ENCODE results near the gene PDE11A.

The PDE11A gene

DNA sequence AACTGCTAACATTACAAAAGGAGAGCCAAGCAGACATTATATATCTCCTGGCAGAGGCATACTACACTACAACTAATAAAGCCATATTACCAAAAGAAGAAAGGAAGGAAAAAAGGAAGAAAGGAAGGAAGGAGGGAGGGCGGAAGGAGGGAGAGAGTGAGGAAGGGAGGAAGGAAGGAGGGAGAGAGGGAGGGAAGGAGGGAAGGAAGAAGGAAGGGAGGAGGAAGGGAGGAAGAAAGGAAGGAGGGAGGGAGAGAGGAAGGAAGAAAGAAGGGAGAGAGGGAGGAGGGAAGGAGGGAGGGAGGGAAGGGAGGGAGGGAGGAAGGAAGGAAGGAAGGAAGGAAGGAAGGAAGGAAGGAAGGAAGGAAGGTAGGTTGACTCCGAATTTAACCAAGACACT, 133.4 kb downstream of the PDE11A start:
- intact Hi-C loops (cut with DNase I): no loop called here
- DNase-seq: no peak

DNA sequence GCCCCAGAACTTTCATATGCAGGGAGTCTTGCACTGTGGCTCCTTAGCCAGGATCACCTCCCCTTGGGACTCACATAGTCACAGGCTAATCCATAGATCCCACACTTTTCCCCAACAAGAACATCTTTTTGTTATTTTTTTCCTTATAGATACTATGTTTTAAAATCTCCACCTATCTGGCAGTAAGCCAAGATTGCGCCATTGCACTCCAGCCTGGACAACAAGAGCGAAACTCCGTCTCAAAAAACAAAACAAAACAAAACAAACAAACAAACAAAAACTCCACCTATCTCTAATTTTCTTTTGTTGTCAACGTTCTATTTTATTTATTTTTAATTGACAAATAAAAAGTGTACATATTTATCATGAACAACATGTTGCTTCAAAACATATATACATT, 141.7 kb downstream of the PDE11A start:
- DNase-seq: no peak
- intact Hi-C loops (cut with DNase I): no loop called here

DNA sequence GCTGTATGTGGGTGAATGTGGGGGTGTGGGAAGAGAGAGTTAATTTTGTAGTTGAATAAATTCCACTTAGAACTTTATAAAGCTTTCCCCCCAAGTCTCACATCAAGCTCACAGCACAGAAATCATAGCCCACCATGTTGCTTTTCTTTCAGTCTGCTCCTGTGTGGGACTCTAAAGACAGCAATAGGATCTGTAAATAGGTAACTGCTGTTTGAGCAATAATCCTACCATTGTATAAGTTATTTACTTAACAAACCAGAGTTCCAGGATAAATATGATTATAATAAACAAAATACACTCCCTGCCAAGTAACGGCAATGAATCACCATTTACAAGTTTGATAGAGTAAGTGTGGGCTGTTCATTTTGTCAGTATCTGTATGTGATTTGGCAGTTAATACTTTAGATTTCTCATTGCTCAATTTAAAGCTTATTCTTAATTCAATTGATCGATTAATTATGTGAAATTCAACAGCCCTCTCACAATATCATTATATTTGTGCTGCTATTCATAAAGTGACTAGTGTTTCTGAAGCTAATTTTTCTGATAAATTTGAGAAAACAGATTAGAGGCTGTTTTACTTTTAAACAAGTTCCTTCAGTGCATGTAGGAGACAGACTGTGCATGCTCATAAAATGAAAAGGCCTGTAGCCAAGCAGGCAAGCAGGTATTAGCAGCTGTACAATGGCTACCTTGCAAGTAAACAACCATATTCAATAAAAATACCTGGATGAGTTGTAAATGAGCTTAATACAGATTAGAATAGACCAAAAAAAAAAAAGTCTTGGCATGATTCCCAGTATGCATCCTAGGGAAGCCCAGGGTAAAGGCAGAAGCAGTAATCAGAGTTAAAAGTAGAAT, 142.7 kb downstream of the PDE11A start:
- intact Hi-C loops (cut with DNase I): no loop called here
- no peak for DNase-seq

DNA sequence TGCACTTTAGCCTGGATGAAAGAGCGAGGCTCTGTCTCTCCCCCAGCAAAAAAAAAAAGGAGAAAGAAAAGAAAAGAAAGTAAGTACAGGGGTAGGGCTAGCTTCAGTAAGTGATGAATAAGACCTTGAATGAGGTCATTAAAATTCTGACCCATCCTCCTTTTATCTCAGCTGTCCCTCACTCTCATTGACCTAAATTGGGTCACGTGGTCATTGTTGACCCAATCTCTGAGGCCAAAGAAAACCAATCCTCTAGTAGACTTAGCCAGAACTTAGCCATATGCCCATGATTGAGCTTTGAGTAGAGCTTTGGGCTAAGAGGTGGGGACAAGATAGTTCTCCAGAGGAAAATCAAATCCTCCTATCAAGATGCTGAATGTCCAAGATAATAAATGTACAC, 149.3 kb downstream of the PDE11A start:
- no peak for DNase-seq
- intact Hi-C loops (cut with DNase I): no loop called here

DNA sequence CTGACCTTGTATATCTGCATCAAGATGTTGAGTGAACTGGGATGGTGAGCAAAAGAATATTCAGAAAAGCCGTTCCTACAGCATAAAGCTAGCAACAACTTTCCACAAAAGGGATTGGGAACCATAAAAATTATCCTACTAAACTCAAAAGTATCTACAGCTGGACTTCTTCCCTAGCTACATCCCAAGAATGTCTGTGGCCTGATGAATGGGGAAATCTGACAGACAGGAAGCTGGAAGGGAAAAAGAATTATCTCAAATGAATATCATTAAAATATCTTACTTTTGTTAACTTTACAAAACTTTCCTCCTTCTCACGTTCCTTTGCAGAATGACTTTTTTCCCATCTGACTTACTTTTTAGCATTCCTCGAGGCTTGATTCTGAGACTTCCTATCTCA, 150.9 kb downstream of the PDE11A start:
- no peak for DNase-seq
- intact Hi-C loops (cut with DNase I): no loop called here

DNA sequence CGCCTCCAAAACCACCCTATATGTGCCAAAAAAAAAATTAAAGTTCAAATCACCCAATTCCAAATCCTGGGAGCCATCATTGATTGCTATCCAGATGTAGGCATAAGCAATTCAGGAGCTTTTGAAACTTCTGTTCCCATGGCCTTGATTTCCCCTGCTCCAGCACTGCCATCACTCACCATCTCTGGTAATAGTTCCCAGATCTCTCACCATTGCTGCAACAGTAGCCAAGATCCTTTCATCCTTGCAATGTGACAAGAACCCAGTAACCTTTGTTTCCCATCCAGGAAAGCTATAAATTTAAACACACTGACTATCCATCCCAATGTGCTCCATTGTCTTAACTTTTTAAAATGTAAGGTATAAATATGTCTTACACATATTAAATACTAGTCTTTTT, 155.4 kb downstream of the PDE11A start:
- no peak for DNase-seq
- intact Hi-C loops (cut with DNase I): no loop called here

DNA sequence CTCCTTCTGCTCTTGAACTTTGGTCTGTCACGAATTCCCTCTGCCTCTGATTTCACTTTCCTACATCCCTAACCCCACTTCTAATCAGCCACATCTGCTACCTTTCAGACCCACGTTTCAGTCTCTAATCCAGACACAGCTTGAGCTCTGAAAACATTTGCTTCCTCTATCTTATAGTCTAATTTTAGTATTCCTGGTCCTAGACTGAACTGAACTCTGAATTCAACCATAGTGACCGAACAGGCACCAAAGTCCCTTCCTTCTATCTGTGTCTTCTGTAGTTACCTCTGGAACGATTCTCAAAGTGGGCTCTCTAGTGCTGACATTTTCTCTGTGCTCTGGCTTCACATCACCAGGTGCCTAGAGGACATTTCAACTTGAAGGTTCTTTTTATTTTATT, 156.2 kb downstream of the PDE11A start:
- intact Hi-C loops (cut with DNase I): no loop called here
- no peak for DNase-seq

DNA sequence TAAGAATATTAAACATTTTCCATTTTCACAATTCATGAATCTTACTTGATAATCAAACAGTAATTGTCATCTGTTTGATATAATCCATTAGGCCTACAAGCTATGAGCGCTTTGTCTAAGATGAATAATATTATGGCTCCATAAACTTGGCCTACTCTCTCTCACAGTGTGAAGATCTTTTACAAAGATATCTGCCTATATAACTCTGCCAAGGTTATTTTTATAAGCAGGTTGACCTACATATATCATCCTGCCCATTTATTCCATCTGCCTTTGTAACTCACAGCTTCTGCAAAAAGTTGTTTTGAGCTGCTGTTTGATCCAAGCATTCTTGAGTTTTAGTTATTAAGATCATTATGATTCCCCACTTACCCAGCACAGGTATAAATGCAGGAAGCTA, 158.3 kb downstream of the PDE11A start:
- DNase-seq: no peak
- intact Hi-C loops (cut with DNase I): no loop called here

DNA sequence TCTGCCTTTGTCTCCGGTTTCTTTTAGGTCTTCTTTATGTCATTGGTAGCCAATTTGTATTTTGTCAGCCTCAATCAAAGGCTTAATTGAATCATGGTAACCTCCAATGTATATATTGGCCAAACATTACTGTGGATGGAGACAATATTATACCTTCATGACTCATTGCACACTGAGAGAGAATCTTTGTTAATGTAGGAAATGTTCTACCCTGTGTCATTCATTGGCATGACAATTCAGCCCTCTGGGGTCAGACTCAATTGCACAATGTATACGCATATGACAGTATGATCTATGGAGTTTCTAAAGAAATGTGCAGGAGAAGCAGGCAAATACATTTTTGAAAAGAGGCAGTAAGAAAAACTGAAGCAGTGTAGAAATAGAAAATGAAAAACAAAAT, 162.6 kb downstream of the PDE11A start:
- no peak for DNase-seq
- intact Hi-C loops (cut with DNase I): no loop called here

DNA sequence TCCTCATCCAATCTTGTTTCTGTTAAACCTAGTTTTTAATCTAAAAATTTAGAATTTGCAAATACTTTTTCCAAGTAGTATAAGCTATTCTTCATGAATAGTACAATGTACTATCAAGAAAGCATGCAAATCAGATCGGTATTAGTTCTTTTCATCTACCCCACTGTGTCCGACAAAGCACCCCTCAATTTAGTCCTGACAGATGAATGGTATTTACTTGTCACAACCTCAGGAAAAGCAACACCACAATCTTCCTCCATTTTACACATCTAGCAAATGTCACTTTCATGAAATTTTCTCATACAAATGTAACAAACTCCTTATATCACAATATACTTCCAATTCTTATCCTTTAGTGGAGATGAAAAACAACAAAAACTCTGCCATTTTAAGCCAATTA, 163.8 kb downstream of the PDE11A start:
- DNase-seq: no peak
- intact Hi-C loops (cut with DNase I): no loop called here

DNA sequence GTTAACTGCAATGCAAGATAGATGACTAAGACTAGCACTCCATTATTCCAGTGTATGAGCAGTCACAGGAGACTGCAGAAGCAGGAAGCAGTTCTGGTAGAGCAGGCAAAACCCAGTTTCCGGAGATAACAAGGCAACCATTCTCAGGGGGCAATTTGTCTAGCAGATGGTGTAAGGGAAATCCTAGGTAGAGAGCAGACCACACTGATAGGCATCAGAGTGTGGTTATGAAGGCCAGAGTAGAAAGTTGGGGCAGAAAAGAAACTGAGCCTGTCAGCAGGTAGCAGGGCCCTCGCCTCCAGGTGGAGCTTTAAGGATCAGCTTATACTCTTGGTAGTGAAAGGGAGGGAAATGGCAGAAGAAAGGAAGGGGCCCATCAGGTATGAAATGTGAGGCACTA, 164.4 kb downstream of the PDE11A start:
- intact Hi-C loops (cut with DNase I): no loop called here
- DNase-seq: no peak

DNA sequence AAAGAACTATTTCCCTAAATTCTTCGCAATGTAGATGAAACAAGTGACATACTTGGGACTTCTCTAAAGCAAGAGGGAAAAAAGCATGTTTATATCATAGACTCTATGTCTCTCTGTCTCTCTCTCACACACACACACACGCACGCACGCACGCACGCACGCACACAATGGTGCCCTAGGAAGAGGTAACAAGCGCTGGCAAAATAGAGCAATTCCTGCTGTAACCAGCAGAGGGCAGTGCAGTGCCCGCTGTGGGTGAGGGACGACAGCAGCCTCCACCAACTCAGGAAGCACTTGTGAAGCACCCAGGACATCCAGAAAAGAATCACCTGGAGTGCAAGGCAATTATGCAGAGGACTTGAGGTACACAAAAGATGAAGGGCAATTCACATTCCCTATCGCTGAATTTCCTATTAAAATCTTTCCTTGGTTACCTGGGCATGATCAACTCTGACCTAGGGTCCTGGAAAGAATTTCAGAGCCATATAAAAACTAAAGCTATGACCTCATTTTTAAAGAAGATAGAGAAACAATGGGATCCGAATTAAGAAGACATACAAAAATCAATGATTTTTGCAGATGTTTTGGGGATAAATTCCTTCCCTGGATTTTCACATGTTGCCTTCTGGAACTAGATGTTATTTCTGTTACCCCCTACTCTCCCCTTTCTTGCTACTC, 166.4 kb downstream of the PDE11A start:
- DNase-seq: peak in 8 of 10 donors; percentile 8 to 84 (median 59)
- intact Hi-C loops (cut with DNase I): no loop called here

DNA sequence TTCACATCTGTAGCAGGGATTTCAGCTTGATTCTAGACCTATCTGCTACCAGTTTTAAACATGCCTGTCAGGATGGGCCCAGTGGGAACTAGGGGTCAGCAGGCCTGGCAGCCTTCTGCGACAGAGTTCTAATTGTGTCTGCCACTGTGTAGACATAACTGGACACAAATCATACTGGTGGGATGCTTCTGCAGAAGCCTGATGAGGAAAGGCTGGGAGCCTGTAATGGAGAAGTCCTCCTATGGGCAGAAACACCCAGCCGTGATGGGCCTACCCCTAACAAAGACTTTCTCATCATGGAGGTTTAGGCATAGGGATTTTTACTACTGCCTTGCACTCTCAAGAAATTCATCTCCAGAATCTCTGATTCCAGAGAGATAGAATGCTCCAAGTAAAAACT, 166.9 kb downstream of the PDE11A start:
- no peak for DNase-seq
- intact Hi-C loops (cut with DNase I): no loop called here

DNA sequence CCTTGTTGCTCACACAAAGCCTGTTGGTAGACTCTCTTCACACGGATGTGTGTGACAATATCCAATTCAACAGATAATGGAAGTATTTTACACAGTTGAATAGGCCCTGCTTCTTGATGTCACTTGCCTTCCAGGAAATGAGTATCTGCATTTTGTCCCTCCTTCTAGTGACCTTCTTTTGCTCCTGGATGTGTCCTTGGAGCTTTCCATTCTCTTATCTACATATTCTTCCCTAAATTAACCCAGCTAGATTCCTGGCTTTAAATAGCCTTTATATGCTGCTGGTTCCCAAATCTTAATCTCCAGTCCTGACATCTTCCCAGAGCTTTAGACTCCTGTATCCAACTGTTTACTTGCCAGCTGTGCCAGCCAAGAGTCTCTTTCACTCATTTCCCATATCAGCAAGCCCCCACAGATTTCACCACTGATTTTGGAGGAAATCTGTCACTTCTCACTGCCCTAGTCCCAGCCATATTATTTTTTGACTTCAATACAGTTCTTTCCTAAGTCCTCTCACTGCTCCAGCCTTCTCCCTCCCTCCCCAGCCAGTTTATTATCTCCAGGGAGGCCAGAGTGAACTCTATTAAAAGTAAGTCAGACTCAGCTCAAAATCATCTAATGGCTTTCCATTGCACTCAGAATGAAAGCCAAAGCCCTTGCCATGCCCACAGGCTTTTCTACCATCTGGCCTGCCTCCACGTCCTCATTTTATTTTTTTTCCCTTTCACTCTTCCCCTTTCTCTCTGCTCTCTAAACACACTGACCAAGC, 170.0 kb downstream of the PDE11A start:
- DNase-seq: no peak
- intact Hi-C loops (cut with DNase I): no loop called here

DNA sequence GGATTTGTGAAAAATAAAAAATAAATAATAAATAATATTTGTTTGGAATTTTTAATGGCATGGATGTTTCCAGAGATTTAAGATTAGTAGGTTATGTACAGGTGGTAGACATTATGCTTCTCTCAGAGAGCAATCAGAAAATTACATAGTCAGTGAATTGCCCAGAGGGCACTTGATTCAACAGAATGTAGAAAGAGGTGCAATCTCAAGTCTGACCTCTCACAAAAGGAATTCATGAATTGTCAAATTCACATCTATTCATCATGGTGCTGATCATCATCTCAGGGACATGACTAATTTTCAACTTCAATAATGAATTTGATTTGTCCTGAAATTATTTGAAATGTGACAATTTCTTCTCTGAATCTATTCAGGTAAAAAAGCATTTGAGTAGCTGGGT, 172.5 kb downstream of the PDE11A start:
- no peak for DNase-seq
- intact Hi-C loops (cut with DNase I): no loop called here

DNA sequence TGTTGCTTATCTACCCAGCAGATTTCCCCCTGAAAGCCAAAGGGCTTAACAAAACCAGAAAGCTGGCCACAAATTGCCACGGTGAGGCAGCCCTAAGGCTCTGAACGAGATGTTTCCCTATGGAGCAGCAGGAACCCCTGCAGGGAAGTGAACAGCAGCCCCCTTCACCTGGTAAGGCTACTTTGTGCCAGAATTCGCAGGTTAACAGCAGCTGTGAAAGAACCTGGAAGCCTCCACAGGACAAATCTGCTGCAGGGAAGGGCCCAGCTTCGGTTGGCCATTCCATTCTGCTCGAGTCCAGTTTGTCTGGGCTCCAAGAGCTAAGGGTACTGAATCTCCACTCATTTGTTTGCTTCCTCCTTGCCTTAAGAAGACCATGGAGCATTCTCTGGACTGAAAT, 175.3 kb downstream of the PDE11A start:
- no peak for DNase-seq
- intact Hi-C loops (cut with DNase I): no loop called here

DNA sequence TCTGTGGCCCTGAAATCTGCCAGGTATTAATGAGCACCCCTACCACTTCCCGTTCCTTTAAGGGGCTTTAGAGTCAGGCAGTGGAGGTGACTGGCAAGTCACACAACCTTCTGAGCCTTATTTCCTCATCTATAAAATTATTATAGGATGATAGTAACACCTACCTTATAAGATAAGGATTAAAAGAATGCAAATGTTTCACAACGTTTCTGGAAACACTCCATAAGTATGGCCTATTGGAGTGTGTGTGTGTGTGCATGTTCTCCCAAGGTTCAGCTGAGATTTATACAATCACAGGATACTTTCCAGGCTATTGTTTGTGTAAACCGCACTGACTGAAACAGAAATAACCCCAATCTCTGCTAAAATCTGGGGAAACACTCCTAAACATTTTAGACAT, 176.0 kb downstream of the PDE11A start:
- no peak for DNase-seq
- intact Hi-C loops (cut with DNase I): no loop called here

DNA sequence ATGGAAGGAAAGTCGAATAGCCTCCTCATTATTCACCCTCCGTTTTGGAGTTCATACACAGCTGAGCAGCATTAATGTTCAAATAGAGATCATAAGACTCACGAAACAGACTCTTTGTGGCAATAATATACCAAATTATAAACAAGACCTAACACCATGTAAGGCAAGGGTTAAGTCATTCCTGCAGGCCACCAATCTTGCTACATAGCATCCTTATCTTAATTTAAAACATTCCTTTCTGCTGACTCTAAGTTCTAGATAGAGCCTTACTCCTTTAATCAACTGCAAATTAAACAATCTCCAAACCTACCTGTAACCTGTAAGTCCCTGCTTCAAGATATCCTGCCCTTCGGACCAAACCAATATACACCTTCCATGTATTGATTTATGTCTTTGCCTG, 178.0 kb downstream of the PDE11A start:
- DNase-seq: no peak
- intact Hi-C loops (cut with DNase I): no loop called here

DNA sequence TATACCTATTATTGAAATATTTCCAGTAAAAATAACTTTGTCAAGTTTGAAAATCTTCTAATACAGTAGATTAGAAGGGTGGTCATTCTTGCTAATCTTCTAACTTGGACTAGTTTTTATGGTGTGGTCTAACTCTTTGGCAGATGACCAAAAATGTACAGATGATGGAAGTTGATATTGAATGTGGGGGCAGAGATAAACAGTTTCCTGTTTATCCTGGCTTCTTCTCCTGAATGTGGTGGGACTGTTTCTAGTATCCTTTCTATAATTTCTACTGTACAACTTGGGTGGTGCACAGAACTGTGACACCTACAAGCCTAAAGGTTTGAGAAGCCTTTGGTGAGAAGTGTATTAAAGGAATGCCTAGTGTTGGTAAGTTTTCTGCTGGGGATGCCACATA, 178.7 kb downstream of the PDE11A start:
- intact Hi-C loops (cut with DNase I): no loop called here
- DNase-seq: no peak

DNA sequence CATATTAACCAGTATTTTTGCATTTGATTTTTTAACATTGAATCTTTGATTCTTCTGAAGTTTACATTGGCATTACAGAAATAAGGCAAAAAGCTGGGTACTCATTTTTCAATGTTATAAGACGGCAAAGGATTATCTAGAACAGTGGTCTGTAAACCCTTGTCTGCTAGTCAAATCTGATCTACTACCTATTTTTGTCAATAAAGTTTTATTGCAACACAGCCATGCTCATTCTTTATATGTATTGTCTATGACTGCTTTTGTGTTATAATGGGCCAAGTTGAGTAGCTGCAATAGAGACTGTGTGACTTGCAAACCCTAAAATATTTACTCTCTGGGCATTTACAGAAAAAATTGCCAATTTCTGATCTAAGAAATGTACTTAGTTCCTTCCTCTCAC, 181.0 kb downstream of the PDE11A start:
- intact Hi-C loops (cut with DNase I): no loop called here
- DNase-seq: no peak

DNA sequence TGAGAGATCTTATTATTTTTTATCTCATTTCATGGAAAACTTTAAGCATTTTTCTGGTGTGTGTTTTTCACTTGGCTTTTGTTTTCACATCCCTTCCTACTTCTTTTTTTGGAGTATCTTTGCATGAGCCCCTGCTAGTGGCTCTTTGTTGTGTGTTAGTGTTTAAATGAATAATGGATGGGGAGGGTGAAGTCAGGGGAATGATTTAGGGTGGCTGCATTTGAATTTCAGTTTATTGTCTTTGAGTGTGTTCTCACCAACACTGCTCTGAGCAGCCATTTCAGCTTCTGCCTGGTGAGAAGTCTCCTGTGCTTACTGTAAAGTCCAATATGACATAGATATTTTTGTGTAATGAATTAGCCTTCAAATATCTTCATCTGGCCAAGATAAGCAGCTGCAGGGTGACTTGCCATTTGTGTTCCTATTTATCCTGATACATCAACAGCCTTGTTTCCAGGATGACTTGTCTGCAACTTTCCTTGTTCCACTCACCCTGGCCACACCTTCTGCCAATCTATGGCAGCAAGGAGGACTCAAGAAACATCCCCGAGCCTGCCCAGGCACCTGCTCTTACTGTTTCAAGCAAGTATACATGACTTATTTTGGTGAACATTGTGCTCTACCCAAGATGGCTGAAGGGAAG, 182.6 kb downstream of the PDE11A start:
- intact Hi-C loops (cut with DNase I): no loop called here
- DNase-seq: no peak

Data from posterior cingulate gyrus (tissue), 11 donors.